ENCODE data around the gene FAM3C.
"Not testable (repeated sequence)": the region's sequence is repeated elsewhere in the genome, so short reads cannot be mapped to it uniquely, and the experiment has no call there.

Gene FAM3C

DNA sequence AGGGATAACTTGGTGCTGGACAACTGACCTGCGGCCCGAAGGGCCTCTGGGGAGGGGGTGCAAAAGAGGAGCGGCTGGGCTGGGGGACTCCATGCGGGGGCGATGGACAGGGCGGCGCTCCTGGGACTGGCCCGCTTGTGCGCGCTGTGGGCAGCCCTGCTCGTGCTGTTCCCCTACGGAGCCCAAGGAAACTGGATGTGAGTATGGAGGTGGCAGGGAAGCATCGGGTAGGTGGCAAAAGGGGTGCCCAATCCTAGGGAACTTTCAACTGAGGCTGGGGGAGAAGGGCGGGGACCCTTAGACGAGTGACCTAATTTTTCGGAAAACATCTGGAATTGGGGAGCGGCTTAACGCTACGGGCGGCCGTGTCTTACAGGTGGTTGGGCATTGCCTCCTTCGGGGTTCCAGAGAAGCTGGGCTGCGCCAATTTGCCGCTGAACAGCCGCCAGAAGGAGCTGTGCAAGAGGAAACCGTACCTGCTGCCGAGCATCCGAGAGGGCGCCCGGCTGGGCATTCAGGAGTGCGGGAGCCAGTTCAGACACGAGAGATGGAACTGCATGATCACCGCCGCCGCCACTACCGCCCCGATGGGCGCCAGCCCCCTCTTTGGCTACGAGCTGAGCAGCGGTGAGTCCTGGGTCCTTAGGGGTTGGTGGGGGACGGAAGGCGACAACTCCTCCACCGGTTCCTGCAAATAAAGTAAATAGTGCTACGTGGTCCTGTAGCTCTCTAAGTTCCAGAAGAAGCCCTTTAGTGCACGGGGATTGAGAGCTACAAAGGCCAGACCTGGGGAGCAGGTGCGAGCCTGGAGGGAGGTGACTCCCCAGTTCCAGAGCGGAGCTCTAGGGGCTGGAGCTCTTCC is 66.7 kb downstream of the FAM3C start:
- DNase-seq: no peak

- no peak for DNase-seq
Observed at GRCh38 chr7:121328508-121329190, 67.5 kb downstream of the FAM3C start, which contains the start of gene WNT16. Gene WNT16 (plus strand): TSS chr7:121329000. CDS start chr7:121329293, 293 bp downstream.

- DNase-seq: no peak
Observed at GRCh38 chr7:121327671-121328070, 68.4 kb downstream of the FAM3C start.

DNA sequence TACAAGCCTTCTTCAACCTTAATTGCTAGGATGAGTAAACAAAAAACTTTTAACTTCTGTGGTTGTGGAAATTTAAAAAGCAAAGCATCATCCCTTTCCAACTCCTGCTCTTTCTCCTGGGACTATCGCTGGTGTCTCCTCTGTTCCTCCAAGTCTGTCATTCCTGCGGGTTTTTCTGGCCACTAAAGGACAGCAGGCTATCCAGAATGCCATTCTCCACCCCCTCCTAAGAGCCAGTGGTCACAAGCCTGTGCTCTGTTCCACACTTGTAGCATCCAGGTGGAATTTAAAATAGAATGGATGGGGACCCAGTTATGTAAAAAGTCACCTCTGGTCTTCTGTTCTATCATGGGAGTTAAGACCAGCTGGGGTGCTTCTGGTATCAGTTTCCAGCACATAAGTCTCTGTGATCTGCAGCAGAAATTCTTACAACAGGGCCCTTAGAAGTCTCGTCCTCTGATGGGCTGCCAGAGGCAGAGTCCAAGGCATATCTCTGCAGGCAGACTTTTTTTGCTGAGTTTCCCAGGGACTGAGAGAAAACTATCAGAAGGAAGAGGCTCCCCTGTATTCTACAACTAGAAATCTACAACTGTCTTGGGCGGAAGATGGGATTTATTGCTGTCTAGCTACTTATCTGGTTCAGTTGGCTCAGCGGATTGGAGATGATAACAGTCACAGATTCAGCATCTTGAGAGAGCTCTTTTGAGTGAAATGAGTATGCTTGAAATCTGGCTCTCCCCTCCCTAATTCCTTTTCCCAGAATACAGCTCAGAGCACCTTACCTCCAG is 72.4 kb downstream of the FAM3C start:
- DNase-seq: no peak

DNA sequence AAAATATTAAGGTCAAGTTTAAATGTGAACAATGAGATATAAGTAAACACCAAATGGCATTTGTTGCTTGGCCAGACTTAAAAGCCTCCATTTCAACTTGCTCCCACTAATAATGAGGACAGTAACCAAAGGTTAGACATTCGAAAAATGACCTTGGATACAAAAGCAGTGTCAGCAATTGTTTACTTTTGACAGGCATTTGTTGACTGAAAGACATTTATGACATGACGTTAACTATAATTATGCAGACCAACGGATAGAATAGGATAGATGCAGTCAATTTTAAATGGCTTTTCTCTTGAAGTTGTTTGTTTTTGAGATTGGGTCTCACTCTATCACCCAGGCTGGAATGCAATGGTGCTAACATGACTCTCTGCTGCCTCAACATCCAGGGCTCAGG is 73.6 kb downstream of the FAM3C start:
- DNase-seq: no peak

DNA sequence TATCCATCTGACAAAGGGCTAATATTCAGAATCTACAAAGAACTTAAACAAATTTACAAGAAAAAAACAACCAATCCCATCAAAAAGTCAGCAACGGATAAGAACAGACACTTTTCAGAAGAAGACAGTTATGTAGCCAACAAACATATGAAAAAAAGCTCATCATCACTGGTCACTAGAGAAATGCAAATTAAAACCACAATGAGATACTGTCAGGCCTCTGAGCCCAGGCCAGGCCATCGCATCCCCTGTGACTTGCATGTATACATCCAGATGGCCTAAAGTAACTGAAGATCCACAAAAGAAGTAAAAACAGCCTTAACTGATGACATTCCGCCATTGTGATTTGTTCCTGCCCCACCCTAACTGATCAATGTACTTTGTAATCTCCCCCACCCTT is 80.9 kb downstream of the FAM3C start:
- not testable (repeated sequence) for DNase-seq

DNA sequence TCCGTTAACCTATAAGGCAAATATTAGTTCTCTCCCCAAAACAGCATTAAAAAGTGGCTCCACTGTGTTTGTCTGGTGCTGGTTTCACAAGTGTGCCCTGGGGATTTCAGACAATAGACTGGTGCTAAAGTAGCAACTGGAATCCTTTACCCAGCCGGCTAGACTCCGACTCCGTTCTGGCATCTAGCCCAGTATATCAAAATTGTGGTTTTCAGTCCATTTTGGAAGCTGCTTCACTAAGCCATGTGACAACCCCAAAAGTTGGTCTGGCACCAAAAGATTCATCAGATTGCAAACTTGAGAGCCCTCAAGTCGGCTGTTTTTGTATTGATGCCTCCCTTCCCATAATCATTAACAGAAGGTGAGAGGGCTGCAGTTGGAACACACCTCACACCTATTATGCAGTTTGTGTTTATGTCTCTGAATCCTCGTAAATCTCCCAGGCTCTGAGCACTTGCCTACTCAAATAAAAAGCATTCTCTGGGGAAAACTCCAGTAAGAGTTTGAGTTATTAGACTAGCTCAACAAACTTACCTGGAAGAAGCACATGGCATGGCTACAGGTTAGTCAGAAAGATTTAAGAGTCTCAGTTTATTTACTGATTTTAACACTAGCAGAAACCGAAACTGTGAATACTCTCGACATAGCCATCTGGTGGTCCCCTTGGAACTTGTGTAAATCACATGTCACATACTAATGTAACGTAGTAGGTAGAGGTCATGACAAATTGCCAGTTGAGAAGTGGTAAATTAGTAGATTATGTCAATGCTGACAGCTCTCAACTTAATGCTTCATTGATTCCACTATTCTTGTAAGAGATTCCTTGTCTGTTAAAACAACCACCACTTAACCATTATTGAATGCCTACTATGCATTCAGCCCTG is 82.1 kb downstream of the FAM3C start:
- peak; percentile 42 for DNase-seq

DNA sequence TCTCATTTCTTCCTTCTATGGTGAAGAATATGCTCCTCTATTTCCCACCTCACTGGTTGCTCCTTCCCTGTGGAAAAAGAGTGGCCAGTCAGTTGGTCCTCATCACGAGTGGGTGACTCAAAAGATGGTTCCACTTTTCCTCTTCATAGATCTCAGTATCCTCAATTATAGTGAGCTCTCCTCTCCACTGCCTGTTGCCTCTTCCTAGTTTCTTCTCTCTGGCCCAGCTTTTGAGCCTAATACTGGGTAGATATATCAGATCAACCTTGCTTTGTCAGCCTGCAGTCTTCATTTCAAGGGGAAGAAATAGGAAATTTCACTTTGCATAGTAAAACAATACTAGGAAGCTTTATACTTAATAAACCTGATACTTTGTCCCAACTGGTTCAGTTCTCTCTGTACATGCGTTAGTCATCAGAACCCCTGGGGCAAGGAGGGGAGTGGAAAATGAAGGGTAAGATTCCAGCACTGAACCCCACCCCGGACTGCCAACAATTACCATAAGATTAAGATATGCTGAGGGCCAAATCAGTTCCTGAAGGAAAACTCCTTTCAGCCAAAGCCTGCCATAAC is 82.8 kb downstream of the FAM3C start:
- no peak for DNase-seq

- DNase-seq: no peak
Observed at GRCh38 chr7:121307021-121307574, 89.0 kb downstream of the FAM3C start.

- no peak for DNase-seq
Observed at GRCh38 chr7:121306565-121306964, 89.5 kb downstream of the FAM3C start.

DNA sequence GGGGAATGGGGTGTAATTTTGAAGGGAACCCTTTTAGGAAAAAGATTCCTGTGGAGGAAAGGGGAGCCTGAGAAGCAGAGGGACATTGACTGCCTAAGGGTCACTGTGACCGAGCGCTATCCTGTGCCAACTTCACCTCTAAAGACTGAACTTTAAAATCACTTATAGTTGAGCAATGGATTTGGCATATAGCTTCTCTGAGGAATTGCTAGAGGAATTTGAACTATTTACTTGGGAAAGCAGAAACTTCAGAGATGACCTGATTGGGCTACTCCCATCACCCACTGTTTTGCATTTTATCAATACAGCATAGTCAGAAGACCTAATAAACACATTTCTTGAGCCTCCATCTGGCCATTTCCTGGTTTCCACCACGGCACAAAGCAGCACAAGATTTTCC is 91.0 kb downstream of the FAM3C start:
- DNase-seq: peak; percentile 45

DNA sequence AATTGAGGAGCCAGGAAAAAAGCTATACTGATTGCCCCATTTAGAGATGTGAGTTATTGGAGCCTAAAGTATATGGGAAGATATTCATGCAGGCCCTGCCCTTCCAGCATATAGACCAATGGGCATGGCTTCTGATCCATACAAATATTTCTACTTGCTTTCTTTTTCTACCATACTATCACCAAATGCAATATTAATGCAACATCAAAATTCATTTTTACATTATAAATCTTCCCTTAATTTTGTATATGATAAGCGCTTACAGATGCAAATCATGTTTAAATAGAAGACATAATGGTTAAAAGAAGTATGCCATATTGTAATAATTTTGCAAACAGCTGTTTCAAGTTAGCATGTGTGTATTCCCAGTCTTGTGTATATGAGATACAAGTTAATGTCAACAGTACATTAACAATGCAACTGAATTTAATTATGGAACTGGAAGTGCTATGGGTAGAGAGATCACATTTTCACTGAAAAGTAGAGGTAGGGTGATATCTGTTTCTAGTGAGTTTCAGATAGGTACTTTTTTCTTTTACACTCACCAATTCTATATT is 91.9 kb downstream of the FAM3C start:
- DNase-seq: no peak

DNA sequence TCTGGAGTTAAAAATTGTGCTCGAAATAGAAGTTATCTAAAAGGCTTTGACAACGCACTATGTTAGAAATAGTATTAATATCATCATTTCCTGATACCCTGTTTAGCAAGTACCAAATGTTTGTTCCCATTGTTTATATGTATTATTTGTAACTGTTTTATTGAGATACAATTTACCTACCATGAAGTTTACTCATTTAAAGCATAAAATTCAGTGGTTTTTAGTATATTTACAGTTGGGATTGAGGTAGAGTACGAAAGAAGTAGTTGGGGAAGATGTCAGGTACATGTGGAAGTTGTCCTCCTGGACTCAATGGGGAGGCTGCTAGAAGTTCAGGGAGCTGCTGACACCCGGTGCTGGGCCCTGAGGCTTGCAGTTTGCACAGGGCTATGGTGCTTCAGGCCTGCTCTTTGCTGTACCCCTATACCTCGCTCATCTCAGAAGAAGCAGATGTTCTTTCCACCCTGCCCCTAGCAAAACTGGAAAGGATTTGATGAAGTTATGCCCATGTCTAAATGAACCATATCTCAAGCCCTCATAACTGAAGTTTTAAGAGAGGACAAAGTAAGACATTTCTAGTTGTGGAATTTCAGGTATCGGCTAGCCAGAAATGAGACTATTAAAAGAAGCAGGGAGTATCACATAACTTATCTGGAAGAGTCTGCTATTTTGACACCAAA is 92.5 kb downstream of the FAM3C start:
- DNase-seq: peak; percentile 49

DNA sequence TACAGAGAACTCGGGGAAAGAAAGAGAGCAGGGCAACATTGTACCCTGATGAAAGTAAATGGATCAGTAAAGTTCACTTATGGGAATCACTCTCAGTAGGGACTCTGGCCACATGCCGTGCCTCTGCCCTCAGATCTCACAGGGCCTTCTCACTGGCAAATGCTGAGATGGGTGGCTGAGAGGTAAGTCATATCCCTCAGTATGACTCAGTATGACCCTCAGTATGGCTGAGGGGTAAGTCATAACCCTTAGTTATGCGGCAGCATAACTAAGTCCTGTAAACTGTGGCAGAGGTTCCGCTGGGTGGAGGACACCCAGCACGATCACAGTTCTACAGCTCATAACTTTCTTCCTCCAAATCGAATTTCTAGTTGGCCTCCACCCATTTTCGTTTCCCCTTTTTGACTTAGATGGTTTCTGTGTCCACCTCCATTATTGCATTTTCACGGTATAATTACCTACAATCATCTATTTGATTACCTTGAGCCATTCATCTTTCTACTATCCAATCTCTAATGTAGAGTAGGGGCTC is 93.8 kb downstream of the FAM3C start:
- DNase-seq: peak; percentile 96

- DNase-seq: peak; percentile 27
Observed at GRCh38 chr7:121301446-121302213, 94.5 kb downstream of the FAM3C start.

DNA sequence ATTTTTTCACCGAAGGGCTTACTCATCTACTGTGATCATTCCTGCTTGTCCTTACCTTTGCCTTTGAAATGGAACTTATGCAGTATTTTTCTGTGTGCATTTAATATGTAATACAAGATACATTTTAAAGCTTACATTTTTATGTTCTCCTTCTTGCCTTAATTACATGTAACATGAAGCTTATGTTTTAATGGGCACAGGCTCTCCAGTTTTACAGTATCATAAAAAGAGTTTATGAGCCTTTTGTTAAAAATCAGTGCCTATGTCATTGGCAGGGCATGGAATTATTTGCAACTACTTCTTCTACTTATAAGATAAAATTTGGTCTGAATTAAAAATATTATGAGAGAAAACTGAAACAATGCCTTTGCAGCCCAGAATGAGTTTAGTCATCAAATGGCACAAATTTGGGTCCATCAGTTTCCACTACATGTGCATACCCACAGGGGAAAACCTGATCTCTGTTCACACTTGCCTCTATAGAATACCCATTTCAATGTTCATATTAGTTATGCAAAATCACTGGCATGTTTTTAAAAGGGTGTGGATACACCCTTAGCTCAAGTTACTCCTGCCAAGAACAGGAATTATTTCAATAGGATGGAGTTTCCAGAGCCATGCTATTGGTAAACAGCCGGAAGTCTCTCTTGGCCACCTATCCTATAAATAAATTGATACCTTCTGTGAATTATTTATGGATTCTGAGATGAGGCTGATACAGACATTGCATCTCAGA is 95.3 kb downstream of the FAM3C start:
- DNase-seq: no peak

Data from HCEC 1CT (cell line).